C4-2B (cell line): ENCODE results near the gene CNBD2.
"Not testable (repeated sequence)": the region's sequence is repeated elsewhere in the genome, so short reads cannot be mapped to it uniquely, and the experiment has no call there.

Source experiments
- CTCF ChIP-seq: fragments of 450-650 bp; conservative IDR thresholded peaks from 2 replicates; pipeline ENCODE4 v1.5.1; 2017; ENCODE audit warnings: mild to moderate bottlenecking
- ZFX ChIP-seq: fragments of 450-650 bp; IDR thresholded peaks from 2 replicates; pipeline ENCODE4 v1.6.1; 2017

- not testable (repeated sequence) for TF ChIP-seq CTCF, ZFX
Observed at GRCh38 chr20:36049408-36049807, 81.0 kb downstream of the CNBD2 start.
